NOMO-1 treated with DMSO at 0.1 percent for 48 hours (cell line): Measurements from ENCODE around the gene CEACAM3.

Experiments
- DNase-seq: peaks from one replicate; lab custom pipeline; 2025; ENCODE audit not compliant: unreplicated experiment; lab: John Stamatoyannopoulos, UW

CEACAM3 gene

DNA sequence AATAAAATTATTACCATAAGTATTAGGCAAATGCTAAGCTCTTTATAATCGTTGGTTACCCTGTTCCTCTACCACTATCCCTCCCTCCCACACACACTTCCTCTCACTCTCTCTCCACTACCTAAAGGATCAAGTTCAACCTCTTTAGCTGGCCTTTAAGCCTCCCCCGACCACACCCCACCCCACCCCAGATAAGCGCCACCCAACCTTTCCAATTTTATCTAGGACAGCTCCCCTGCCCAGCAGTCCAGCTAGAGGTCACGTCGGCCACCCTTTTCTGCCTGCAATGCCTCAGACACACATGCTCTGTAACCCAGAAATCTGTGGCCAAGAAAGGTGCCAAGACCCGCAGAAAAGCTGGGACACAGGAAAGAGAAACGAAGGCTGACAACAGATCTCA lies 47.0 kb downstream of the CEACAM3 start:
- DNase-seq, result no peak

GRCh38 chr19:41844601-41845000 lies 48.2 kb downstream of the CEACAM3 start, which contains the start of gene LYPD4:
Gene LYPD4 (minus strand): TSS chr19:41844683. CDS start chr19:41839285, 5,398 bp downstream.
- DNase-seq, result no peak

GRCh38 chr19:41845001-41845050 lies 48.4 kb downstream of the CEACAM3 start, which contains the start of gene DMRTC2:
Gene DMRTC2 (plus strand): TSS chr19:41845042. CDS start chr19:41847429, 2,387 bp downstream.
- DNase-seq, result no peak

DNA sequence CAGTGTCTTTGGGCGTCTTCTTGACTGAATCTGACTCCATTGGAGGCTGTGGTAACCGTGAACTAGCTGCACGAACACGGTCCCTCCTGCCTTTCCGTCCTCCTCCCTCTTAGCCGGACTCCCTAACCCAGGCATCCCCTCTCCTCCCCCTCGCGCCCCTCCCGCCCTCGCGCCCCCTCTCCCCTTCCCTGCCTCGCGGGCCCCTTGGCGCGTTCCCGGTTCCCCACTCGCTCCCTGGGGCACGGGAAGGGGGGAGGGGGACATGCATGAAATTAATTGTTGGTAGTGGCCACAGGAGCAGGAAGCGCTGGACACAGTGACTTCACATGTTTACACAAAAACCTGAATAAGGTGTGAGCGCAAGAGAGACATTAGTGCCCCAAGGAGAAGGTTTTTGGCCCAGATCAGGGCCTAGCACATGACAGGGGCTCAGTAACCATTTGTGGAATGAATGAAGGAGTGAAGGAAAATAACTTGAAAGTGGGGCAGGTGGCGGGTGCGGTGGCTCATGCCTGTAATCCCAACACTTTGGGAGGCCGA lies 48.7 kb downstream of the CEACAM3 start:
- DNase-seq, result no peak

DNA sequence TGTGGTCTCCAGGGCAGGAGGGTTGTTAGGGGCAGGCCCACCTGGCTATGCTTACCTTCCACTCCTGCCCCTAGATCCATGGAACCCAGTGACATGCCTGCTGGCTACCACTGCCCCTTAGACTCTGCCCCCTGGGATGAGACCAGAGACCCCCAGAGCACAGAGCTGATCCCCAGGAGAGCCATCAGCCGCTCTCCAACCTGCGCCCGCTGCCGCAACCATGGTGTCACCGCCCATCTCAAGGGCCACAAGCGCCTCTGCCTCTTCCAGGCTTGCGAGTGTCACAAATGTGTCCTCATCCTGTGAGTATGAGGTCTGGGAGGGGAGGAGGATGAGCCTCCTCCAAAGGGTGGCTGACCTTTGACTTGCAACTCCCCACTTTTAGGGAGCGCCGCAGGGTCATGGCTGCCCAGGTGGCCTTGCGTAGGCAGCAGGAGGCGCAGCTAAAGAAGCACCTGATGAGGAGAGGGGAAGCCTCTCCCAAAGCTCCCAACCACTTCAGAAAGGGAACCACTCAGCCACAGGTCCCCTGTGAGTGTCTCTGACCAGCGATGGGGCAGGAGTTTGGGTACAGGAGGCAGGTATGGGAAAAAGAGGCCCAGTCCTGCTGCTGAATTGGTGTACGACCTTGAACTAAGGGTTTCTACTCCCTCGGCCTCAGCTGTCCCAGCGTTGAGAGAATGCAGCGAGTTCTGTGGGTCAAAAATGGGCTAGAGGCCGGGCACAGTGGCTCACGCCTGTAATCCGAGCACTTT lies 51.1 kb downstream of the CEACAM3 start:
- no peak for DNase-seq

GRCh38 chr19:41848666-41849065 lies 52.3 kb downstream of the CEACAM3 start:
- DNase-seq, result no peak

GRCh38 chr19:41849067-41849466 lies 52.7 kb downstream of the CEACAM3 start:
- no peak for DNase-seq

GRCh38 chr19:41850381-41850780 lies 54.0 kb downstream of the CEACAM3 start:
- no peak for DNase-seq

GRCh38 chr19:41851456-41851855 lies 55.1 kb downstream of the CEACAM3 start:
- no peak for DNase-seq

DNA sequence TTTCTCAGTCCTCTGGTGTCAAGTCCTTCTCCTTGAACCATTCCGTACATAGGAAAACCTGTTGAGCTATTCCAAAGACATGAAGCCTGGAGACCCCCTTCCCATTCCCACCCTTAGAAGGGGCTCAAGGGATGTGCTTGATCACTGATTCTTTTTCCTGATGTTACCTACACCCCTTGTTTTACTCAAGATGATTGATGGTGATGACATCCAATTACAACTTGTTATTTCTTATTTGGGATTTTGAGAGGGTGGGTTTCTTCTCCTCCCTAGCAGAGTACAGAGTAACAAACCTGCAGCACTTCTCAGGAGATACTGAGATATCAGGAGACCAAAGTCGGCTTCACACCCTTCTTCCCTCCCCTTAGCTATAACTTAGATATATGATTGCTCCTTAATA lies 57.0 kb downstream of the CEACAM3 start:
- no peak for DNase-seq

DNA sequence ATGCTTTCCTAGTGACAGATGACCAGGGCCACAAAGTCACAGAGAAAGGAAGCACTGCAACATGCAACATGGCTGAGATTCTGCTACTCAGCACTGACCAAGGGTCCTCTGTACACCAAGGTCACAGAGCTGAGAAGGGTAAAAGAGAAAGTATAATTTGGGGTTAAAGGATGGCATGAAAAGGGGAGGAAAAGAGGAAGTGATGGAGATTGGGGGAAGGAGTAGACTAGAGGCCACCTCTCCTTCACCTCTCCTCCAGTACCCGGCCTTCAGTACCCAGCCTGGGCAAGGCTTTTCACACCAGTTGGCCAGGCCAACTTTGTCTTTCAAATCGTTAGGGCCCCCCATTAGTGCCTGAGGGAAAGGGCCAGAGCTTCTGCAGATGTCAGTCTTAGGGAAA lies 57.4 kb downstream of the CEACAM3 start:
- DNase-seq, result peak; percentile 28

- DNase-seq, result no peak
These were observed 62.8 kb downstream of the CEACAM3 start for GRCh38 chr19:41859213-41859617.

DNA sequence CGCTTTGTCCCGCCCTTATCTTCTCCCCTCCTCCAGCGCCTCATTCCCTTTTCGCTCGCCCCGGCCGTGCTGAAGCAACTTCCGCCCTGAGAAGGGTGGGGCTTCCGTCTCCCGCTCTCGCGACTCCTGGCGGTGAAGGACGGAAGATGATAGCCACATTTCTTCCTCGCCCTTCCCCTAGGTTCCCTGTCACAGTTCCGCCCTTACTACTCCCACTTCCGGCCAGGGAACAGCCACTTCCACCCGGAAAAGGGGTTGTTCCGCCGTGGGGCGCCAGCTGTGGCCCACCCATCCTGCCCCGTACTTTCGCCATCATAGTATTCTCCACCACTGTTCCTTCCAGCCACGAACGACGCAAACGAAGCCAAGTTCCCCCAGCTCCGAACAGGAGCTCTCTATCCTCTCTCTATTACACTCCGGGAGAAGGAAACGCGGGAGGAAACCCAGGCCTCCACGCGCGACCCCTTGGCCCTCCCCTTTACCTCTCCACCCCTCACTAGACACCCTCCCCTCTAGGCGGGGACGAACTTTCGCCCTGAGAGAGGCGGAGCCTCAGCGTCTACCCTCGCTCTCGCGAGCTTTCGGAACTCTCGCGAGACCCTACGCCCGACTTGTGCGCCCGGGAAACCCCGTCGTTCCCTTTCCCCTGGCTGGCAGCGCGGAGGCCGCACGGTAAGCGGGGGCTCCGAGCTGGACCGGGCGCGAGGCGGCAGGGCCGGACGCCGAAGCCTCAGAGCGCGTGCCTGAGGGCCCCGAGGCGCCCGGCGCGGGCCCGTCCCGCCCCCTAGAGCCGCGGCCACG lies 63.4 kb downstream of the CEACAM3 start, which contains the start of gene RPS19:
Gene RPS19, plus strand, starts transcription at position 638 of the 801 bp plus-strand sequence. CDS start 520 bp downstream, outside the sequence.
- DNase-seq, result peak; percentile 98

- DNase-seq, result no peak
These were observed 64.2 kb downstream of the CEACAM3 start for GRCh38 chr19:41860419-41861115.
